Measurements from ENCODE around the gene BEND4.
A peak's percentile ranks its signal among the peaks of the same experiment; 100 is the strongest.
"Not testable (repeated sequence)": the region's sequence is repeated elsewhere in the genome, so short reads cannot be mapped to it uniquely, and the experiment has no call there.

Gene BEND4

DNA sequence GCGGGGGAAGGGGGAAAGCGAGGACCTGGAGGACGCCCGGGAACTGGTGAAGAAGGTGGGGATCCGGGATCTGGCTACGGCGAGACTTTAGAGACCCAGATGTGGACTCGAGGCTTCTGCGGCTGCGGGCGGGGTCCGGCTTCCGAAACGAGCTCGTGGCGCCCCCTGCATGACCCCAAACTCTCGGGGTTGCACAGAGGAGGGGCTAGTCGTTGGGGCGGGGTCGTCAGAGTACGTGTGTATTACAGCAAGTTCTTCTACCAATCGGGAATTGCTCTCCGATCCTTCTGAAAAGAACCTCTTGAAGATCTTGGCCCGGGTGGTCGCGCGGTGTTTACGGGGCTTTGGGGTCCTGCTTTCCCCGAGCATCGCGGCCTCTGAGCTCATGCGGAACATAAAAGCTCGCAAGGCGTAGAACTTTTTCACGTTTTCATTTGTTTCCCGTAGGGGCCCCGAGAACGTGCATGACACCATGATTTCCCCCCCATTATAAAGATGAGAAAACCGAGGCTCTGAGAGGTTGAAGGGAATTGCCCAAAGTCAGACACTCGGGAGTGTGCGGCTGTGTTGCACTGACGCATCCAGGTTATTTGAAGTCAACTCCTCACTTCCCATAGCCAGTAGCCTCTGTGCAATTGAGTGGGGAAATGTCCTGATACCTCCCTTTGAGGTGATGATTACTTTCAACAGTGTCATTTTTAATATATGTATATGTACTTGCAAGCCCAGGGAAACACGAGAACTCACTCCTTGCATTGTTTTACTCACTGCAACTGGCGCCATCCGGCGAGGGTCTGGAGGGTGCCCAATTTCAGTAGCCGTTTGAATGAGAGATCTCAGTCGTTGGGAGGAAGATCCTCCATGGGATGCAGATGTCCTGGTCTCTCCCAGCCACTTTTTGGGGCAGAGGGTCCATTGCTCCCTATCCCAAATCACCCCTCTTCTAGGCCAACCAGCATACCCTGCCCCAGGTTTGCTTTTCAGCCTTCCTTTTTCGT, at the start of gene BEND4:
BEND4 (minus strand) TSS at position 149 of the 998 bp plus-strand sequence. CDS start 512 bp downstream, outside the sequence.
- peak; percentile 84 to 94 for DNase-seq

DNA sequence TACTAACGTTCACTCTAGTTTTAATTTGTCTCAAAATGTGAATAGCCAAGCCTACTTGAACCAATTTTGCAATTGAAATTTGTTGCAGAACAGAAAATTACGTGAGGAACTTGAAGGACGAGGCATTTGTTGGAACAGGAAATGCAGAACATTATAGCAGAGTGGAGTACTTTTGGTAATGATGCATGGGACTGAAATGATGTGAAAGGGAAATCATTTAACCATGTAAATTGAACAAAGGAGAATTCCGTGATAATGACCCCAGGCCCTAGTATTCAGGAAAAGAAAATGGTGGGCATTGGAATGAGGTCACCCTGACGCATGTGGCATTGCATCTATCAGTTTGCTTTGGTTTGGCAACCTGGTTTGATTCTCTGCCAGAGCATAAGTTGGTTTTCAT, 44.9 kb upstream of the BEND4 start:
- no peak for DNase-seq

DNA sequence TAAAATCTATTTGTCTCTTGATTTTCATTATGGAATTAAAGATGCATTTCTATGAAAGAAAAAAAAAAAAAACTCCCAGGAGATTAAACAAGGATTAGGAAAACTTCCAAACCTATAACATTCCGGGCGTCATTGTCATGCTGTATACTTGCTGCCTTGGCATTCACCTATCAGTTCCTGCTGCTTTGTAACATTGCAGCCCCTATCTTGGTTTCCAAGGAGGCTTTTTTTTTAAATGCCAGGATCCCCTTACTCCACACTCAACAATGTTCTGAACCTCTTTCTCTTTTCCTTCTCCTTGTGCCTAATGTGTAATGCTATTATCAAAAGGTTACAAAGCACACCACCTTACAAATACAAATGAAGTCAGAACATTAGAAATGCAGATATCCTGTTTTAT, 20.5 kb upstream of the BEND4 start:
- no peak for DNase-seq

DNA sequence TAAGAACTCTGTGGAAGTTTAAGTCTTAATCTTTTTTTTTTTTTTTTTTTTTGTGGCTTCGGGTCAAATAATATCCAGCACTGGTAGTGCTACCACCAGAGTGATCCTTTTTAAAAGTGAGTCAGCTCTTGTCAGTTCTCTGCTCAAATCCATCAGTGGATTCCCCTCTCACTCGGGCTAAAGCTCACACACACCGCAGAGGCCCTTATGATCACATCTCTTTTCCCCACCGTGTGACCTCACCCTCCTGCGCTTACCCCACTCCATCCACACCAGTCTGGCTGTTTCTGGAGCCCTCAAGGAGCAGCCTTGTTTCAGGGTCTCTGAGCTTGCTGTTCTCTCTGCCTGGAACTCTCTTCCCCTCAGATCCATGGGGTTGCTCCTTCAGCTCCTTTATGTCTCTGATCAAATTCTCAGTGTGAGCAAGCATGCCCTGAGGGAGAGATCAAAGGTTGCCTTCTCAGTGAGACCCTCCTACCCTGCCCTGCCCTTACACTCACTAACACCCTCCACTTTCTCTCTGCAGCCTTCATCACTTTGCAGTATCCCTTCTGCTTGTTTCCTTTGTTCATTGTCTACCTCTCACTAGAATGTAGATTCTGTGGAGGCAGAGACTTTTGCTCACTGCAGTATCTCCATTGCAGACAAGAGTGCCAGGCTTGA, 19.8 kb upstream of the BEND4 start:
- DNase-seq = no peak

DNA sequence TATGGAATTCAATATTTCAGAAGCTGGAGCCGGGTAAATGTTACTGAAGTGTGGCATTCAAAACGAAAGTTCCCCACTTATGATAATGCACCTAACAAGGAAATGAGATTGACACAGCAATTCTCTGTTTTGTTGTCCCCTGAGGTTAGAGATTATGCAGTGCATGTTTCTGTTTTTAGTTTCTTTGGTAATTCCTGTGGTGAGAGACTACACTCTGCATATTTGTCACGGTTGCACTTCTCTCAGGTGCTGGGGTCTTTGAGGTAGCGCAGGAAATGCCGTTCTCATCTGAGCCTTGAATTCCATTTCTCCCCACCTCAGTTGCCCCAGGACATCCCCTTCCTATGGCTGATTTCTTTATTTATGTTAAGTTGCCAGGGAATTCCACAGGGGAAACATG, 15.3 kb upstream of the BEND4 start:
- DNase-seq = no peak

DNA sequence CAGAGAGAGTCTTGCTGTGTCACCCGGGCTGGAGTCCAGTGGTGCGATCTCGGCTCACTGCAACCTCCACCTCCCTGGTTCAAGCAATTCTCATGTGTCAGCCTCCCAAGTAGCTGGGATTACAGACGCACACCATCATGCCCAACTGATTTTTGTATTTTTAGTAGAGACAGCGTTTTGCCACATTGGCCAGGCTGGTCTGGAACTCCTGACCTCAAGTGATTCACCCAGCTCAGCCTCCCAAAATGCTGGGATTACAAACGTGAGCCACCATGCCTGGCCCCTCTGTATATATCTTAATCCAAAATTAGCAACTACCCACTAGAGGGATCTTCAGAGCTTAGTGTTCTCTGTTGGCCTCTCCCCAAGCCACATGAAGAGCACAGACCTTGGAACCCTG, 13.7 kb upstream of the BEND4 start:
- not testable (repeated sequence) for DNase-seq

DNA sequence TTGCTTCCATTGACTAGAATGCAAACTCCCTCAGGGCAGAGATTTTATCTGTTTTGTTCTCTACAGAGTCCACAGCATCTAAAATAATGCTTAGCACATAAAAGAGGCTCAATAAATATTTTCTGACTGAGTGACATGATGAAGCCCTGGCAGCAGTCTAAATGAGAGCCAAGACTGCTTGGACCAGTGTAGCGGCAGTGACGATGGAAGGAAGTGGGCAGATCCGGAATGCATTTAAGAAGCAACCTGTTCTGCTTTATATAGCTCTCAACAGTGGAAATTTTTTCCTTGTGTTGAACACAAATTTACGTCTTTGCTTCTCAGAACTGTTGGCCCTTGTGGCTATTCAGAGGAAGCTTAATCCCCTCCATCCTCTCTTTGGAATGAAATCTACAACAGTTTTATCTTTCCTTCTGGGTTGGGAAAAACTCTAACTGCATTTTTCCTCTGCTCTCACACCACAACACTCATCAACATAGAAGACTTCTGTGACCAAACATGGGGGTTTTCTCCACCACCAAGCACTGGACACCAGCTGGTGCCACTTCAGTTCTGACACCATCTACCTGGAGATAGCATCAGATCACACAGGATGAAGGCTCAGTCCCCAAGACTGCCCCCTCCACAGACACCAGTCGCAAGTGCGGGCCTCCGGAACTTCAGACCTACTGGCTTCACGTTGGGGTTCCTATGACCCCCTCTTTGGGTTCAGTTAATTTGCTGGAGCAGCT, 7.0 kb upstream of the BEND4 start:
- DNase-seq = no peak

DNA sequence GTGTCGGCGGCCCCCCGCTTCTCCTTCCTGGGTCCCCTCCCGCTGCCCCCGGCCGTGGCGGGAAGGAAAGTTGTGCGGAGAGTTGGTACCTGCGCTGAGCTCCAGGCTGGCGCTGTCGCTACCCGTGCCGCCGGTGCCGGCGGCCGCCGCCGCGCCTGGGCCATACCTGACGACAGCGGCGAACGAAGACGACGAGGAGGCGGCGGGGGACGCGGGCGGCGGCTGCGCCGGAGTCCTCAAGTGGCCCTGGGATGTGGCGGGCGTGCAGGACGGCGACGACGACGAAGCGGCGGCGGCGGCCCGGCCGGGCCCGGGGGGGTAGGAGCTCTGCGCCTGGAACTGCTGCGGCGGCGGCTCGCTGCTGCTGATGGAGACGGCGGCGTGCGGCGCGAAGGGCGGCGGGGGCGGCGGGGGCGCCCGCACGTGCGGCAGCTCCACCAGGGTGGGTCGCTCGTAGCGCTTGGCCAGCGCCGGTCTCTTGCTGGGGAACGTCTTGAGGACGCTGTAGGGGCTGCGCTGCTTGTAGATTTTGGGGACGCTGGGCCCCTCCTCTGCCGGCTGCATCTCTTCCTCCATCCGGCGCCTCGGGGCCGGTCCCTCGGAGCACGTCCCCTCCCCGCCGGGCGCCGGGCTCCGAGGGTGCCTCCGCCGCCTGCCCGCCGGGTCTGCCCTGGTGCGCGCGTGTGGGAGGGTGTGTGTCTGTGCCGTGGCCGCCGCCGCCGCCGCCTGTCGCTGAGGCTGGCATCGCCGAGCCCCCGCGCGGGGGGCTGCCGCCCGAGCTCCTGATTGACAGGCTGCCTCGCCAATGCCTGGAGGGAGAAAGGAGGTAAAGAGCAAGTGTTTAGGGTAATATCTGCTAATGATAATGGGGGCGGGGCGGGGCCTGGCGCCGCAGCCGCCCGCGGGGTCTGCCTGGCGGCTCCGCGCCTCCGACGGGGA, 618 bp downstream of the BEND4 start:
- peak; percentile 90 to 93 for DNase-seq

DNA sequence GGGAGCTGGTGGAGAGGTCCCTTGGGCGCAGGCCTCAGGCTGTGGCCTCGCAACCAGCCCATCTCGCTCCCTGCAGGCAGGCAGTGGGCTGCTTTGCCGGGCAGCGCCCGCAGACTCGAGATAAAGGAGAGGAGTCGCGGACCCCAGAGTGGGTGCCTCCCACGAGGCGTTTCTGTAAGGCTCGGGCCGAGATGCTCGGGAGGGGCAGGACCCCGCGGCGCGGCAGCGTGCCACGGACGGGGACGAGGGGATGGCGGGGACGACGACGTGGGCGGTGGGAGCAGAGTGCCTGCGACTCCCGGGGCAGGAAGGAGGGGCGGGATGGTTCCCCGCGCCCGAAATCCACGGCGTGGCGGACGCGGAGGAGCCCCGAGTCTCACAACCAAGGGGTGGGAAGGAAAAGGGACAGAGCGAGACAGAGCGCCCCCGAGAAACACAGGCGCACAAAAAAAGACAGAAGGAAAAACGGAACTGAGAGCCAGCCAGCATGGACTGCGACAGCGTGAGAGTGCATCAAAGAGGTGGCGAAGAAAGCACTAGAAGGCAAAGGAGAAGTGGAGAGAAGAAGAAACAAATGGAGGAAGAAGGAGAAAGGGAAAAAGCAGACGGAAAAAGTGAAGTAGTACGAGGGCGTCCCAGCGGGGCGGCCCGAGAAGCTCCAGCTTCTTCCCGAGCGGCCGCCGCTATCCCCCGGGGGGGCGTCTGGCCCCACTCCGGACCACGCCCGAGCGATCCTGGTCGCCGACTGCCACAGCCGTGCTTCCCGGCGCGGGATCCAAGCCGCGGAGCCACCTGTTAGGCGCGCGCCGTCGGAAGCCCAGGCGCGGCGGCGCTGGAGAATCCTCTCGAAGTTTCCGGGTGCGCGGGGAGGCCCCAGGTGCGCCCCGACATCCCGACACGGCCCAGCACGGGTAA, 1.5 kb downstream of the BEND4 start:
- DNase-seq = peak; percentile 51 to 59

DNA sequence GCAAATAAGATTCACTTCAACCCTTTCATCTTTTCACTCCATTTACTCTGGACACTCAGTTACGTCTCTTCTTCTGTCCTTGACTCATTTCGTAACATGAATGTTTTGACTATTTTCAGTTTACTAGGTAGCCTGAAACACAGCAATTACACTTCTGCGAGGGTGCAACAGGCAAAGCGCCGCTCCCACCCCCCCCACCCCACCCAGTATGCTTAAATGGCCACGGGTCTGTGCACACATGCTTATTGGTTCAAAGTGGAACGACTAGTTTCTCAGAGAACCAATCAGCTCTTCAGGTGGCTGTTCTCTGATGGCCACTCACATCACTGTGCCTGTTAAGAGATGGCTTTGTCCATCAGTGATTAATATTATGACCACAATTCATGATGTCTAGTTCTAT, 3.5 kb downstream of the BEND4 start:
- DNase-seq = no peak

DNA sequence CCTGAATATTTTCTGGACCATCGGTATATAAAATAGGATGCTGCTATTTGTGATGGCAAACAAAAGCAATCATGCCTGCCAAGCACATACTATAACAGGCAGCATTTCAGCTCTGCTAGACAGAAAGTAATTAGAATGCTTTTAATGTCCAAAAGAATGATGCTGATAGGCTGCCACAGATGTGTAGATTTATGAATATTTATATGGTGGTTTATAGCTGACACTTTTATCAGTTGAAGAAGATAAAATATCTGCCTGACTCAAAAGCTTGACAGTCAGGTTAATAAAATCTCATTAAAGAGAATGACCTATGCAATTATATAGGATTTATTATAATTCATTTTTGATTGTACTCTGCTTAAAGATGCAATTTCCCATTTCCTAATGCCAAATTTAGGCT, 4.0 kb downstream of the BEND4 start:
- DNase-seq = no peak

DNA sequence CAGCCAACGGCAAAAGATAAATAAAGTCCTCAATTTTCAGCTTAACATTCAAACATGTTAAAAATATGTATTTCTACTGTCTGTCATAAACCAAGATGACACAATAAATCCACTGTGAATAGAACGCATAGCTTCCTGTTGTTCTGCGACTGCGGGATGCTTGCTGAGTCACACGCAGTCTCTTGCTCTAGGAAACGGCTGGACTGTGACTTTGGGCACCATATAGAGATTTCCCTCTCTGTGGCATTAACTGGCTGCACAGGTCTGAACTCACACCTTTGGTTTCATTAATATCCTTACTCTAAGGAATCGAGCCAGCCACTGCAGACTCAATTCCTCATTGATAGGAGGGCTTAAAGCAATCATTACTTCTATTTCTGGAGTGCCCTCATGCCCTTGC, 8.4 kb downstream of the BEND4 start:
- DNase-seq = no peak

DNA sequence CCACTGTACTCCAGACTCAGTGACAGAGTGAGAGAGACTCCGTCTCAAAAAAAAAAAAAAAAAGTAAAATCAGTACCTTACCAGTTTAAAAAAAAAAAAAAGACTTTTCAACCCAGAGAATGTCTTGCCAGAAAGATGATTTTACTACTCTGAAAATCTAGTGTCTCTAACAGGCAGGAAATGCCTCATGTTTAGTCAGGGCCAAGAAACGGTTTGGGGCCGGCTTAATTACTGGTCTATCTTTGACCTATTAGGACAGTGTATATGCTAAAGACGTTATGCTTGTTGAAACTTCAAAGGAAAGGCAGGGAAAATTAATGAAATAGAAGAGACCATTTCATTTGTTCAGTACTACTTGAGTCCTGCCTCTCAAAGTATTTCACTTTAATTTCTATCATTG, 9.9 kb downstream of the BEND4 start:
- DNase-seq = no peak

DNA sequence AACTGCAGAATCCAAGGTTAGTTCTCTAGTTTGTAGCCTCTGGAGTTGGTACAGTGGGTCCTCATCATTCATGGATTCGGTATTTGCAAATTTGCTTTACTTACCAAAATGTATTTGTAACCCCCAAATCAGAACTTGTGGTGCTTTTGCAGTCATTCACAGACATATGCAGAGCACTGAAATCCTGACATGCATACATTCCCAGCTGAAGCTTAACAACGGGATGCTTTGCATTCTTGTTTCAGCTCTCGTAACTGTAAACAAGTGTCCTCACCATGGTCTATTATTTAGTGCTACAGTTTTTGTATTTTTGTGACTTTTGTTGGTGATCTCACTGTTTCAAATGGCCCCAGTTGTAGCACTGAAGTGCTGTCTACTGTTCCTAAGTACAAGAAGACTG, 16.1 kb downstream of the BEND4 start:
- DNase-seq = no peak

DNA sequence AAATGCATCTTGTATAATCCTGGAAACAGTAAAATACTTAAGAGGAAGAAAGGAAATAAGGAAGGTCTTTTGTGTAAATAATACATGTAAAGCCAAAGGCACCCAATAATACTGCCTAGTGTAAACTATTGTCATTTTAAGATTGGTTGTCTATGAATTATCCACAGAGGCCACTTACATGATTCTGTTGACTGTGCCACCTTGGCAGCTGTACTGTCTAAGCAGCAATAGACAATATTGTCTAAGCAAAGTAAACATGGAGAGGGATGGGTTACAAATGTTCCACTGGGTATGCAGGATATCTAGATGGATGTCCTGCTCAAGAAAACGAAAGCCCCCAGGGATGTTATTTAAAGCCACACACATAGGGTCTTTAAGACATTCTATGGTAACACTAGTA, 19.4 kb downstream of the BEND4 start:
- DNase-seq = no peak

DNA sequence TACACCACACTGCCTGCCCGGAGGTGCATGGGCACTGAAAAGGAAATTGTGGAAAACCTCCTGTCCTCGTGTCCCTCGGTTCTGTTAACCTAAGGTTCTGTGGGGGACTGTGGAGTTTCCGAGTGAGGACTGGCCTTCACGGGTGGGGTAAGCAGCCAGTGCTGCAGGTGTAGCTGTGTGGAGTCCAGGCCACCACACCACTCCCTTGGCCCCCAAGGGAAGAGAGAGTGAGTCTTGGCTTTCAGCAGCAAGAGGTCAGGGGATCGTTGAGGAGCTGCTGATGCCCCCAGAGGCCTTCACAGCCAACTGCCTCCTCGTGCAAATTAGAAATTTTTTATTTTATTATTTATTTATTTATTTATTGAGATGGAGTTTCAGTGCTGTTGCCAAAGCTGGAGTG, 20.4 kb downstream of the BEND4 start:
- DNase-seq = no peak

DNA sequence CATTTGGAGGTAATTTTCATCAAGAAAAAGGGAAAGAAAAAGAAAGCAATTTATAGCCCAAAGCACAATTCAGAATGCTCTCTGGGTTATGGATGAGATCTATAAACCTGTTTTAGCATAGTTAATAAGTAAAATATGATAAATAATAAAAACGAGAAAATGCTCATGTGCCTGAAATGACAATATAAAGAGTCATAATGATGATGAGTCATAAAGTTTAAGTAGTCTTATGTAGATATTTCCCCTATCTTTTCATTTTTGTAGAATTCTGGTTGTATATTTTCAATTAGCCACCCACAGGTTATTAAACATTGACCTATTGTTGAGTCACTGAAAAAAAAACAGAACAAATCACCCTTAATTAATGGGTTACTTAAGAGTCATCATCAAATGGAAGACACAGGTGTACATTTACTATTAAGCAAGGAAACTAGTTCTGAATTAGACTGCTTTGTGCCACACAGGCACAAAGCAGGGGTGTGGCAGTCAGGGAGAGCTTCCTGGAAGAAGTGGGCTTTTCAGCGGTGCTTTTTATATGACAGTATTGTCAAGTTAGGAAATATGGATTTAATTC, 29.3 kb downstream of the BEND4 start:
- no peak for DNase-seq

DNA sequence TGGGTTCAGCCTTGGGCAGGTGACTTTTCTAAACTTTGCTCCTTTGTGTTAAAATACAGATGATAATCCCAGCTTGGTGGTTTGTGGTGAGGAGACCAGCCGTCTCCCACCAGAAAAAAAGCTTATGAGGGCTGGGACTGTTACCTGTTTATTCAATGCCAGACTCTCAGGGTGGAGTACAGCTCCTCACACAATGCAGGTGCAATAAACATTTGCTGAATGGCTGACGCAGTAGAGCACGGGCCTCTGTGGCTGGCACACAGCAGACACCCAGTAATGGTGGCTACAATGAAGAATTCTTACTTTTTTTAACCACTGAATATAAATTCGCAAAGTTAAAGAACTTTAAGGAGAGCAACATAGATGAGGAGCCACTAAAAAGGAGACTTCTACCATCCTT, 30.2 kb downstream of the BEND4 start:
- DNase-seq = no peak

DNA sequence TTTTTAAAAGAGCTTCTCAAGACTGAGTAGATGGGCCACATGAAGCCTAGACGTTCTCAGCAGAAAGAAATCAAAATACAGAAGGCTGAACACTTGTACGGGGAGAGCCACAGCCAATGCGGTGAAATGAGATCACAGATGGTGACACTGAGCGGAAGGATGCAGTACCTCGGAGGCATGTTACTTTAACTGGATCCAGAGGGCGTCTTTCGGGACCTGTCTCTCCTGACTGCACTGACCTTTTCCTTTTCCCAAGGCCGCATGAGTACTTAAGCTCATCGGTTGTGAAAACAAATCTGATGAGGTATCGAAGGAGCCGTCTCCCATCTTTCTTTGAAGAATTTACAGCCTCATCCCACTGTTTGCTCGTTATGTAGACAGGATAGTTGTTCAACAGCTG, 32.6 kb downstream of the BEND4 start:
- DNase-seq = no peak

DNA sequence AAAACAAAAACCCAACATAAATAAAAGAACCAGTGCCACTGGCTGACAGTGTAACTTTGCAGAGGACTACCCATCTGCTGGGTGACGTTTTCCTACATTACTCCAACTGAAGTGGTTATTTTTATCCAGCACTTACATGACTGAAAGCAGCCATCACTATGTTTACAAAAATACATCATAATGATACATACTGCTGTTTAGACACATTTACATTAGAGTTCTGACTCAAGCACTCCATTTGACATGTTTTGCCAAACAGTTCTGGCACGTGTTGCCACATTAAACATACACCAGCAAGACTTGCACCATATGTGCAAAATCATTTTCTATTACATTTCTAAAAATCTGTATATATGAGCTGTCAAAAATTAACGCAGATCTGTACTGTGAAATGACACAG, 39.6 kb downstream of the BEND4 start:
- DNase-seq = no peak

DNA sequence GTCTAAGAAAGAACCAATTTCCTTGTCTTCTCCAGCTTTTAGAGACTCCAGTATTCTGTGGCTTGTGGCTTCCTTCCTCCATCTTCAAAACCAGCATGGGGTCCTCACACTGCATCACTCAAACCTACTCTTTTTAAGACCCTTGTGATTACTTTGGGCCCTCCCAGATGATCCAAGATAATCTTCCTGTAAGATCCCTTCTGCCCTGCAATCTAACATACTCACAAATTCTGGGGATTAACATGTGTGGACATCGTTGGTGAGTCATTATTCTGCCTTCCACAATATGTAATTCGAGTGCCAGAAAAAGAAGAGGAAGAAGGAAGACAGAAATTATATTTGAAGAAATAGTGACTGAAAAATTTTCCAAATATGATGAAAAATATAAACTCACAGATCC, 47.9 kb downstream of the BEND4 start:
- DNase-seq = peak; percentile 58 to 59

Data from Kasumi-1 (cell line).